ENCODE data around the gene SLC27A4.
A peak's percentile ranks its signal among the peaks of the same experiment; 100 is the strongest.

SLC27A4 gene

GRCh38 chr9:128339761-128340690, at the start of gene SLC27A4:
Gene SLC27A4 (plus strand): TSS chr9:128340527. CDS start chr9:128343133, 2,606 bp downstream.
- peak; percentile 87 for DNase-seq (ENCODE audit: low spot score)

GRCh38 chr9:128292009-128292408, 48.3 kb upstream of the SLC27A4 start:
- DNase-seq (ENCODE audit: low spot score), result no peak

DNA sequence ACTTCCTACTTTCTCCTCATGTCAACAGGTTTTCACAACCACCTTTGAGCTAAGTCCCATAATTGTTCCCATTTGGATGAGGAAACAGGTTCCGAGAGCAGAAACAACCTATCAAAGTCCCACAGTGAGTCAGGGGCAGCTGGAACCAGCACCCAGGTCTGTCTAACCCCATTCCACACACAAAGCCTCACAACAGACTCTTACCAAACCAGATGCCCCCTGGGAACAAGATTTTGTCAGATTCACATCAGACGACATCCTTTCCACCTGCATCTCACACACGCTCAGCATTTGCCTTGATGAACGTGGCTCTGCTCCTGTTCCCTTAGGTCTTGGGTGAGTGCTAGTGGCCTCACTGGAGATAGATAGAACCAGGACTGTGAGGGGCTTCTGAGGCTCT, 47.2 kb upstream of the SLC27A4 start:
- DNase-seq (ENCODE audit: low spot score), result no peak

GRCh38 chr9:128294142-128294541, 46.2 kb upstream of the SLC27A4 start:
- DNase-seq (ENCODE audit: low spot score), result no peak

- no peak for DNase-seq (ENCODE audit: low spot score)
Measured at GRCh38 chr9:128296340-128297220, 43.7 kb upstream of the SLC27A4 start.

DNA sequence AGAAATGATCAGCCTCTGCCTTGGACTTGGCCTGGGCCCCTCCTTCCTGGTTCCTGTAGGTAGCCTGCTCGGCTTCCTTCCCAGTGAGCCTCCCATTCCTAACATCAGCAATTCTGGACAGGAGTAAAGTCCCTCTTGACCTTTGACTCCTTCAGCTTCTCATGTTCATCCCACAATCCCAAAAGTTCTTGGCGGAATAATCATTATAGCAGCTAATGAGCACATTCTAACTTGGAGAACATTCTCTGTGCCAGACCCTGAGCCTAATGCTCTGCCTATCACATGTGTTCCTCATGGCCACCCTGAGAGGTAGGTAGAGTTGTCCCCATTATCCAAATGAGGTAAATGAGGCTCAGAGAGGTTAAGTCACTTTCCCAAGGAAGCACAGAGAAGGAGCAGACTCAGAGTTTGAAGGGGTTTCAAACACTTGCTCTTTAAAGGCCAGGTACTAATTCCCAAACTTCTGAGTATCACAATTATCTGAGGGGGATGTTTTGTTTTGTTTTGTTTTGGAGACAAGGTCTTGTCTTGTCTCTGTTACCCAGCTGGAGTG, 43.0 kb upstream of the SLC27A4 start:
- no peak for DNase-seq (ENCODE audit: low spot score)

GRCh38 chr9:128298535-128299482, 41.5 kb upstream of the SLC27A4 start:
- DNase-seq (ENCODE audit: low spot score), result no peak

- no peak for DNase-seq (ENCODE audit: low spot score)
Measured at GRCh38 chr9:128304136-128304970, 36.0 kb upstream of the SLC27A4 start.

DNA sequence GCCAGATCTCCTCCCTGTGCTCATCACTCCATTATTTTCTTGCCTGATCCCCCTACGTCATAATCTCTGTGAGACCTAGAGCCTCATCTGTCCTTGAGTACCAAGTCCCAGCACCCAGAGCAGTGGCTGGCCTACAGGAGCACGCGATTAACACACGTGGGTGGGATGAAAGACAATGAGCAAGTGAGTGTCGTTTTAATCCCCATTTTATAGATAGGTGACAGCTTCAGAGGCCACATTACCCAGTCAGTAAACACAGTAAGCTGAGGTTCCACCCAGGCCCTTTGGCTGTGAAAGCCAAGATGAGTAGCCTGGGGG, 35.4 kb upstream of the SLC27A4 start:
- DNase-seq (ENCODE audit: low spot score), result no peak

DNA sequence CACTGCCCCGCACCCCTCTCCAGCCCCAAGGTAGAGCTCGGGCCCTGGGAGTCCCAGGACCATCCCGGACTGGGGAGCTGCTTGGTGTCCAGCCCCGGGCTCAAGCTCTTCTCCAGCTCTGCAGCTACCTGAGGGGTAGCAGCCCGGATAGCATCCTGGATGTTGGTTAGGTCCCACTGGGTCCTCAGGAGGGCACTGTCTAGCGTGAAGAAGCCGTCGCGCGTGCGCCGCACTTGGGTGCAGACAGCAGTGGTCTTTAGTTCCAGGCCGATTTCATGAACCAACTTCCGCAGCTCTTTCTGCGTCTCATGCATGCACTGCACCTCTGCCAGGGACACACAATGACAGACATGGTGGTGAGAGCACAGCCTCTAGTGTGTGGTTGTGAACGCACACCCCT, 30.8 kb upstream of the SLC27A4 start:
- no peak for DNase-seq (ENCODE audit: low spot score)

DNA sequence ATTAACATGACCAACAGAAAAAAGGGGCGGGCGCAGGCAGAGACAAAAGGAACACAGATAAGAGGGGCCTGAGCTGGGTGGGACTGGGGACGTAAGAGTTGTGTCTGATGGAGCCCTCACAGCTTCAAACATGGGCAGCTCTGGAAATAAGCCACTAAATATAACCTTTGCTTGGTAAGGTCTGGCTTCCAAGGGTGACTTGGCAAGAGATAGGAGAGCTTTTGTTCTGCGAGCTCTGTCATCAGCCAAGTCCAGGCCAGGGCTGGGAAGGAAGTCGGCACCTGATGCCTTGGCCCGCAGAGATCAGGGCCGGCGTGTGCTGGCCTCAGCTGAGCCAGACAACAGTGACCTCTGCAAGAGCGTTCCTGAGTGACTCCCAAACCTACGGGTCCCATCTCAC, 29.9 kb upstream of the SLC27A4 start:
- DNase-seq (ENCODE audit: low spot score), result no peak

- no peak for DNase-seq (ENCODE audit: low spot score)
Measured at GRCh38 chr9:128314697-128315096, 25.6 kb upstream of the SLC27A4 start.

DNA sequence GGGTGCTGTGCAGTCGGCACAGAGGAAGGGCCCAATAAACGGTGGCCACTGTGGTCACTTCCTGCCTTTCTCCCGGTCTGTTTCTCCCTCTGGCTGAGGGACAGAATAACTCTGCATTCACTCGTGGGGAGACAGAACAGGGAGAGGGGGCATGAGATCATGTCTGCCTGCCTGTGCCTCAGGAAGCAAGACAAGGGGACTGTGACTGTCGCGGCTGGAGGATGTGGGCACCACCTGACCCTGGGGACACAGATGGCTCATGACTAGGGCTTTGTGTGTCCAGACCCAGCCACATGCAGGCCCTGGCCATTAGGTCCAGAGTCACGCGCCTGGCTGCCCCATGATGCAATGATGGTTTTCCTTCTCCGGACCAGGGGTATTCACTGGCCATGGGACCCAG, 23.9 kb upstream of the SLC27A4 start:
- DNase-seq (ENCODE audit: low spot score), result no peak

GRCh38 chr9:128317629-128318028, 22.7 kb upstream of the SLC27A4 start:
- no peak for DNase-seq (ENCODE audit: low spot score)

- DNase-seq (ENCODE audit: low spot score), result no peak
Measured at GRCh38 chr9:128321343-128321742, 19.0 kb upstream of the SLC27A4 start.

DNA sequence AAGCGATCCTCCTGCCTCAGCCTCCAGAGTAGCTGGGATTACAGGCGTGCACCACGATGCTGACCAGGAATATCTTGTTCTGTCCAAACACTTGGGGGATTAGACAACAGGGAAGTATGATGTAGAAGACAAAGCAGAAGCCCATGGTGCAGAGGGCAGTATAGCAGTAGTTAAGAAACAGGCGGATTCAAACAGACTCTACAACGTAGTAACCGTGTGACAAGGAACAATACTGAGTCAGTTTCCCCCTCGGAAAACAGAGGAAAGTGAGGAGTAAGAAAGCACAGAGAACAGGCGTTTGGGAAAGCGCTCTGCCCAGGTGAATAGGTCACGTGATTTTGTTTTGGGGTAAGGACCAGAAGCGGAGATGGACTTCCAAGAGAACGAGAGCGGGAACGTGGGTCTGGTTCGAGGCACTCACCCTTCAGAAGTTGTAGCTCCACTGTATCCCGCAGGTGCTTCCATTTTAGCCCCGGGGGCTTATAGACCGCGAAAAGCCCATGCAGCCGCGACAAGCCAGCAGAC, 18.4 kb upstream of the SLC27A4 start:
- DNase-seq (ENCODE audit: low spot score), result no peak

GRCh38 chr9:128322404-128323211, 17.7 kb upstream of the SLC27A4 start, which contains the start of the genes COQ4 and TRUB2:
Gene COQ4 (plus strand): TSS chr9:128322839. CDS start chr9:128322859, 20 bp downstream.
Gene TRUB2 (minus strand): TSS chr9:128322447. CDS start chr9:128322408, 39 bp downstream.
- DNase-seq (ENCODE audit: low spot score), result peak; percentile 94

DNA sequence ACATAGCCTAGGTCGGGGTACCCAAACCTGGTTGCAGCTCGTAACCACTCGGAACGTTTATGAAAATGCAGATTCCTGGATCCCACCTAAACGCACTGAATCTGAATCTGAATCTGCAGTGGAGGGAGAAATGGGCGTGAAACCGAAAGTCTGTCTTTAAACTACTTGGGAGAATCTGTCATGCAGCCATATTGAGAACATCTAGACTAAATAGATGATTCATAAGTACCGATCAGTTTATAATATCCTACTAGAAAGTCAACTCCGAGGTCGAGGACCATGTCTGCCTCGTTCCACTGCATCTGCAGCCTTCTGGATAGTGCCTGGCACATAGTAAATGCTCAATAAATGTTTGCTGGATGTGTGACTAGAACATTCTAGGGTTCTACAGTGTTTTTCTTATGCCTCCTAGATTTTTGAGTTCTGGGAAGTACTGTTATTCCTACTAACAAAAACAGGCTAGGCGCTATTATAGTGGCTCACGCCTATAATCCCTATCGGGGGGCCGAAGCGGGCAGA, 17.1 kb upstream of the SLC27A4 start:
- no peak for DNase-seq (ENCODE audit: low spot score)

- DNase-seq (ENCODE audit: low spot score), result no peak
Measured at GRCh38 chr9:128323791-128324190, 16.5 kb upstream of the SLC27A4 start.
